ENCODE measurements around the gene CDH13. TPM values are rescaled to one million over a fixed set of nuclear protein-coding genes. Genes with fewer than 3 reads are reported as not detected.

The CDH13 gene
- total RNA-seq, 1 donor: 102 TPM

DNA sequence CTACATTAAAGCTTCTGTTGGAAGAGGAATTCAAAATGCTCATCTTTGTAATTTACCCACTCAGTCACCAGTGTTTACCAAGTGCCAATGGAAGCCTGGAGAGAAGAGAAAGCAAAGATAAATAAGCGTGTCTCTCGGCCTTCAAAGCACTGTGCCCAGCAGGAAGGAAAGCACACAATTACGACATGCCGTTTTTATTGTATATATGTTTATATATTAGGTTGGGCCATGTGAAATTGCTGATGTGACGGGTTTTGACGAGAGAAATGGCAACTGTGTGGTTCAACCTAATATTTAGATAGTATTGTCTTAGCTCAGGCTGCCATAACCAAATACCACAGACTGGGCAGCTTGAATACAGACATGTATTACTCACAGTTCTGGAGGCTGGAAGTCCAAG is 1101.7 kb downstream of the CDH13 start:
- Histone ChIP-seq H3K27ac (ENCODE audit: low read depth, low read length) (no peak overlapping the region), H3K9me3 (ENCODE audit: low read depth, low read length) (no peaks in the 10 kb centered on the region), H3K27me3 (ENCODE audit: insufficient read depth, low read length) (no peaks in the 10 kb centered on the region), H3K79me2 (ENCODE audit: insufficient read depth, low read length) (no peaks in the 10 kb centered on the region), H3K36me3 (ENCODE audit: insufficient read depth, low read length) (no peaks in the 10 kb centered on the region), H3K4me1 (ENCODE audit: insufficient read depth, low read length) (peaks cover 2% of the 10 kb centered on the region), H3K4me3 (ENCODE audit: insufficient read depth, low read length) (no peak overlapping the region), H2AFZ (ENCODE audit: low read length) (no peak overlapping the region), H4K20me1 (ENCODE audit: insufficient read depth, low read length) (no peaks in the 10 kb centered on the region), H3K4me2 (ENCODE audit: insufficient read depth, low read length) (no peak overlapping the region)
- no peak for DNase-seq (ENCODE audit: insufficient read length, low spot score, missing footprints)
- TF ChIP-seq, protein P1, sequence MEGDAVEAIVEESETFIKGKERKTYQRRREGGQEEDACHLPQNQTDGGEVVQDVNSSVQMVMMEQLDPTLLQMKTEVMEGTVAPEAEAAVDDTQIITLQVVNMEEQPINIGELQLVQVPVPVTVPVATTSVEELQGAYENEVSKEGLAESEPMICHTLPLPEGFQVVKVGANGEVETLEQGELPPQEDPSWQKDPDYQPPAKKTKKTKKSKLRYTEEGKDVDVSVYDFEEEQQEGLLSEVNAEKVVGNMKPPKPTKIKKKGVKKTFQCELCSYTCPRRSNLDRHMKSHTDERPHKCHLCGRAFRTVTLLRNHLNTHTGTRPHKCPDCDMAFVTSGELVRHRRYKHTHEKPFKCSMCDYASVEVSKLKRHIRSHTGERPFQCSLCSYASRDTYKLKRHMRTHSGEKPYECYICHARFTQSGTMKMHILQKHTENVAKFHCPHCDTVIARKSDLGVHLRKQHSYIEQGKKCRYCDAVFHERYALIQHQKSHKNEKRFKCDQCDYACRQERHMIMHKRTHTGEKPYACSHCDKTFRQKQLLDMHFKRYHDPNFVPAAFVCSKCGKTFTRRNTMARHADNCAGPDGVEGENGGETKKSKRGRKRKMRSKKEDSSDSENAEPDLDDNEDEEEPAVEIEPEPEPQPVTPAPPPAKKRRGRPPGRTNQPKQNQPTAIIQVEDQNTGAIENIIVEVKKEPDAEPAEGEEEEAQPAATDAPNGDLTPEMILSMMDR (IDR thresholded peaks at IDR 0.05; ENCODE audit: extremely low read depth, low read depth, low read length): no peak

DNA sequence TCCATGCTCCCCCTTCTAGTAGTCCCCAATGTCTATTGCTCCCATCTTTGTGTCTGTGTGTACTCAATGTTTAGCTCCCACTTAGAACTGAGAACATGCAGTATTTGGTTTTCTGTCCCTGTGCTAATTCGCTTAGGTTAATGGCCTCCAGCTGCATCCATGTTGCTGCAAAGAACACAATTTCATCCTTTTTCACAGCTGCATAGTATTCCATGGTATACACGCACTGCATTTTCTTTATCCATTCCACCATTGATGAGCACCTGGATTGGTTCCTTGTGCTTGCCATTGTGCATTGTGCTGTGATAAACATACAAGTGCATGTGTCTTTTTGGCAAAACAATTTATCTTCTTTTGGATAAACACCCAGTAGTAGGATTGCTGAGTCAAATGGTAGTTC is 1104.0 kb downstream of the CDH13 start:
- Histone ChIP-seq H3K4me2 (ENCODE audit: insufficient read depth, low read length) (no peak overlapping the region), H3K4me1 (ENCODE audit: insufficient read depth, low read length) (peaks cover 2% of the 10 kb centered on the region), H3K36me3 (ENCODE audit: insufficient read depth, low read length) (no peaks in the 10 kb centered on the region), H4K20me1 (ENCODE audit: insufficient read depth, low read length) (no peaks in the 10 kb centered on the region), H3K27me3 (ENCODE audit: insufficient read depth, low read length) (no peaks in the 10 kb centered on the region), H3K9me3 (ENCODE audit: low read depth, low read length) (peaks cover 2% of the 10 kb centered on the region), H2AFZ (ENCODE audit: low read length) (no peak overlapping the region), H3K4me3 (ENCODE audit: insufficient read depth, low read length) (no peak overlapping the region), H3K79me2 (ENCODE audit: insufficient read depth, low read length) (no peaks in the 10 kb centered on the region), H3K27ac (ENCODE audit: low read depth, low read length) (no peak overlapping the region)
- TF ChIP-seq, protein P1 (IDR thresholded peaks at IDR 0.05; ENCODE audit: extremely low read depth, low read depth, low read length): no peak
- no peak for DNase-seq (ENCODE audit: insufficient read length, low spot score, missing footprints)

DNA sequence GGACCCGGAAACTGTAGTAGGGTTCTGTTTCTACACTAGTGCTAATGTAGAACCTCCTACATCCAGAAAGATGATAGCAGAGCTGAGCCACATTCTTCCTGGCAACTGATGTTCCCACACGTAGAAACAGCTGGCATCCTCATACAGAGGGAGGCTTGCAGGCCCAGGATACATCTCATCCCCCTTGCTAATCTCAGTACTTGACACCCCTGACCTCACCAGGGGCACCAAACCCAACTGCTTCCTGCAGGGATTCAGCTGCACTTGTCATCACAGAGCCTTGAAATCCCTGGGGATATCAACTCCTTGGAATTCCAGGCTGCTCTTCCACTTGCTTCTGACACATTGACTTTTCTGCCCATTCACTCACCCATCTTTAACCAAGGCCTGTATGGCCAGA is 1105.8 kb downstream of the CDH13 start:
- H3K27me3 ChIP-seq (ENCODE audit: insufficient read depth, low read length): no peaks in the 10 kb centered on the region
- TF ChIP-seq, protein P1 (IDR thresholded peaks at IDR 0.05; ENCODE audit: extremely low read depth, low read depth, low read length): no peak
- H4K20me1 ChIP-seq (ENCODE audit: insufficient read depth, low read length): no peaks in the 10 kb centered on the region
- H3K36me3 ChIP-seq (ENCODE audit: insufficient read depth, low read length): no peaks in the 10 kb centered on the region
- DNase-seq (ENCODE audit: insufficient read length, low spot score, missing footprints): no peak
- H3K4me1 ChIP-seq (ENCODE audit: insufficient read depth, low read length): no peaks in the 10 kb centered on the region
- H3K9me3 ChIP-seq (ENCODE audit: low read depth, low read length): peaks cover 2% of the 10 kb centered on the region
- no peak overlapping the region for H3K4me3 ChIP-seq (ENCODE audit: insufficient read depth, low read length)
- H3K27ac ChIP-seq (ENCODE audit: low read depth, low read length): no peak overlapping the region
- H2AFZ ChIP-seq (ENCODE audit: low read length): no peak overlapping the region
- no peaks in the 10 kb centered on the region for H3K79me2 ChIP-seq (ENCODE audit: insufficient read depth, low read length)
- H3K4me2 ChIP-seq (ENCODE audit: insufficient read depth, low read length): no peak overlapping the region

DNA sequence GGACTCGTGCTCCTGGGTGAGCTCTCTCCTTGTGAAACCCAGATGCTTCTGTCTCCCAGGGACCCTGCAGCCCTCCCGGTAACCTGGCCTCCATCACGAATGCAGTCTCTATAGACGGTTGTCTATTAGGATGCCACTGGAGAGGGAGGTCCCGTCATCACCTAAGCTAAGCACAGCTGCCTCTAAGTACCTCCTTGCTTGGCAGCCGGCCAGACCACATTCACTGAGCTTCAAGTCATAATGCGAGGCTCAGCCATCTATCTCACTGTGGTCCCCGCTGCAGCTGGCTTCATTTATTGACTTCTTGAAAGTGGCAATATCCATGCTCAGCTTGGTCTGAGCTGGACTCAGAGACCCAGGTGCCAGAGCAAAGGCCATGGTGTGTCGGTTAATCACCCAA is 1106.5 kb downstream of the CDH13 start:
- Histone ChIP-seq H3K27me3 (ENCODE audit: insufficient read depth, low read length) (no peaks in the 10 kb centered on the region), H3K4me2 (ENCODE audit: insufficient read depth, low read length) (no peak overlapping the region), H2AFZ (ENCODE audit: low read length) (no peak overlapping the region), H3K79me2 (ENCODE audit: insufficient read depth, low read length) (no peaks in the 10 kb centered on the region), H3K36me3 (ENCODE audit: insufficient read depth, low read length) (no peaks in the 10 kb centered on the region), H4K20me1 (ENCODE audit: insufficient read depth, low read length) (no peaks in the 10 kb centered on the region), H3K9me3 (ENCODE audit: low read depth, low read length) (peaks cover 2% of the 10 kb centered on the region), H3K4me1 (ENCODE audit: insufficient read depth, low read length) (no peaks in the 10 kb centered on the region), H3K27ac (ENCODE audit: low read depth, low read length) (no peak overlapping the region), H3K4me3 (ENCODE audit: insufficient read depth, low read length) (no peak overlapping the region)
- TF ChIP-seq, protein P1 (IDR thresholded peaks at IDR 0.05; ENCODE audit: extremely low read depth, low read depth, low read length): no peak
- no peak for DNase-seq (ENCODE audit: insufficient read length, low spot score, missing footprints)
